Liver (tissue), 9 donors: ENCODE measurements around the gene FIBCD1. TPM values are rescaled to one million over a fixed set of nuclear protein-coding genes. Genes with fewer than 3 reads are reported as not detected.

Experiments used
- DNase-seq: peaks from one replicate; pipeline ENCODE4 v3.0.0-alpha.2; 2017; ENCODE audit warnings: low spot score
- H3K27ac ChIP-seq, 2 donors: one replicate each; pipeline ENCODE4 v1.7.0; 2013; ENCODE audit warnings: inconsistent platforms in 2 of 2, low read length in 2 of 2, control low read depth in 1 of 2, low read depth in 1 of 2, mild to moderate bottlenecking in 1 of 2
- H3K27me3 ChIP-seq, 4 donors: one replicate each; pipeline versions ENCODE4 v1.6.1 to v1.7.0; 2013; ENCODE audit warnings: low read length in 3 of 4, inconsistent platforms in 1 of 4, mild to moderate bottlenecking in 1 of 4, moderate library complexity in 1 of 4; ENCODE audit not compliant: control insufficient read depth in 4 of 4, insufficient read depth in 4 of 4
- H3K36me3 ChIP-seq, 4 donors: one replicate each; pipeline versions ENCODE4 v1.6.1 to v1.7.0; 2013; ENCODE audit warnings: low read length in 3 of 4, mild to moderate bottlenecking in 3 of 4, low read depth in 1 of 4, moderate library complexity in 1 of 4; ENCODE audit not compliant: control insufficient read depth in 4 of 4, insufficient read depth in 3 of 4
- H3K4me1 ChIP-seq, 4 donors: one replicate each; pipeline versions ENCODE4 v1.6.1 to v1.7.0; 2013; ENCODE audit warnings: low read length in 3 of 4, mild to moderate bottlenecking in 3 of 4, moderate library complexity in 1 of 4; ENCODE audit not compliant: control insufficient read depth in 4 of 4, insufficient read depth in 4 of 4
- H3K4me3 ChIP-seq, 3 donors: one replicate each; pipeline versions ENCODE4 v1.6.1 to v1.7.0; 2013; ENCODE audit warnings: low read length in 3 of 3, control low read depth in 1 of 3, low read depth in 1 of 3, mild to moderate bottlenecking in 1 of 3
- H3K9ac ChIP-seq, 2 donors: one replicate each; pipeline ENCODE4 v1.7.0; 2013; ENCODE audit warnings: low read length in 2 of 2, mild to moderate bottlenecking in 2 of 2, moderate library complexity in 2 of 2, control low read depth in 1 of 2, low read depth in 1 of 2
- H3K9me3 ChIP-seq, 4 donors: one replicate each; pipeline versions ENCODE4 v1.6.1 to v1.7.0; 2013; ENCODE audit warnings: low read length in 3 of 4; ENCODE audit not compliant: control insufficient read depth in 4 of 4
- EGR1 ChIP-seq, 2 donors: IDR thresholded peaks; 2 replicates each; pipeline ENCODE4 v1.6.1; 2016 to 2018; ENCODE audit warnings: antibody characterized with exemption in 2 of 2, low read depth in 2 of 2
- FOXA1 ChIP-seq: IDR thresholded peaks from 2 replicates; pipeline ENCODE4 v1.6.1; 2016; ENCODE audit warnings: antibody characterized with exemption
- FOXA2 ChIP-seq: IDR thresholded peaks from 2 replicates; pipeline ENCODE4 v1.6.1; 2016; ENCODE audit warnings: antibody characterized with exemption
- GABPA ChIP-seq, 2 donors: IDR thresholded peaks in 1 of 2; conservative IDR thresholded peaks in 1 of 2; 2 replicates each; pipeline ENCODE4 v1.6.1; 2016; ENCODE audit warnings: antibody characterized with exemption in 2 of 2, mild to moderate bottlenecking in 1 of 2, moderate library complexity in 1 of 2
- HNF4G ChIP-seq: IDR thresholded peaks from 2 replicates; pipeline ENCODE4 v1.6.1; 2016; ENCODE audit warnings: antibody characterized with exemption
- JUND ChIP-seq, 2 donors: IDR thresholded peaks; 2 replicates each; pipeline ENCODE4 v1.6.1; 2016; ENCODE audit warnings: antibody characterized with exemption in 2 of 2
- NR2F2 ChIP-seq: IDR thresholded peaks from 2 replicates; pipeline ENCODE4 v1.6.1; 2016; ENCODE audit warnings: antibody characterized with exemption
- RAD21 ChIP-seq, 2 donors: IDR thresholded peaks; 2 replicates each; pipeline ENCODE4 v1.6.1; 2016; ENCODE audit warnings: antibody characterized with exemption in 2 of 2, mild to moderate bottlenecking in 2 of 2
- SP1 ChIP-seq: IDR thresholded peaks from 2 replicates; pipeline ENCODE4 v1.6.1; 2018; ENCODE audit warnings: antibody characterized with exemption, mild to moderate bottlenecking
- TAF1 ChIP-seq: conservative IDR thresholded peaks from 2 replicates; pipeline ENCODE4 v1.6.1; 2016; ENCODE audit warnings: antibody characterized with exemption, mild to moderate bottlenecking
- YY1 ChIP-seq: IDR thresholded peaks from 2 replicates; pipeline ENCODE4 v1.6.1; 2016; ENCODE audit warnings: antibody characterized with exemption, mild to moderate bottlenecking
- WGBS: extraction: QIAGEN DNeasy Blood & Tissue Kit; methylation state at CpG from one replicate; pipeline ENCODE4 v1.1.7; 2013; 5-methylcytosine and 5-hydroxymethylcytosine counted together
- polyA plus RNA-seq, 2 donors: library from polyadenylated mRNA; stranded (reverse) in 1 of 2; unstranded in 1 of 2; fragments of 200-250 nt in 1 of 2; fragments of >200 nt in 1 of 2; fragmentation: Nextera tagmentation in 1 of 2; extraction: Ambion mirVana in 1 of 2; gene quantifications; one replicate each; pipeline versions ENCODE4 v1.2.1 to v1.2.3, GENCODE V29; 2013 to 2015
- total RNA-seq, 2 donors: library from RNA; depleted of rRNA; stranded (reverse); fragments of >200 nt; gene quantifications; one replicate each; pipeline ENCODE4 v1.2.3, GENCODE V29; 2014
- TF ChIP-seq, protein P1 (sequence below): IDR thresholded peaks from 2 replicates; pipeline ENCODE4 v1.6.1; 2016; ENCODE audit warnings: antibody characterized with exemption
- TF ChIP-seq, protein P2 (sequence below): IDR thresholded peaks from 2 replicates; pipeline ENCODE4 v1.6.1; 2016; ENCODE audit warnings: antibody characterized with exemption
- TF ChIP-seq, protein P3 (sequence below): IDR thresholded peaks from 2 replicates; pipeline ENCODE4 v1.6.1; 2016; ENCODE audit warnings: antibody characterized with exemption
- TF ChIP-seq, protein P4 (sequence below): fragments of 150-350 bp; IDR thresholded peaks from 2 replicates; pipeline ENCODE4 v1.5.1; 2017; ENCODE audit warnings: improper control_type of control experiment, low read depth, low read length; ENCODE audit not compliant: missing input control
- donor health status: healthy.
- donor health status: healthy.
- donor health status: healthy.
- donor health status: healthy.
- donor health status: healthy.

The FIBCD1 gene
- total and polyA plus RNA-seq, 4 donors, result not detected

DNA sequence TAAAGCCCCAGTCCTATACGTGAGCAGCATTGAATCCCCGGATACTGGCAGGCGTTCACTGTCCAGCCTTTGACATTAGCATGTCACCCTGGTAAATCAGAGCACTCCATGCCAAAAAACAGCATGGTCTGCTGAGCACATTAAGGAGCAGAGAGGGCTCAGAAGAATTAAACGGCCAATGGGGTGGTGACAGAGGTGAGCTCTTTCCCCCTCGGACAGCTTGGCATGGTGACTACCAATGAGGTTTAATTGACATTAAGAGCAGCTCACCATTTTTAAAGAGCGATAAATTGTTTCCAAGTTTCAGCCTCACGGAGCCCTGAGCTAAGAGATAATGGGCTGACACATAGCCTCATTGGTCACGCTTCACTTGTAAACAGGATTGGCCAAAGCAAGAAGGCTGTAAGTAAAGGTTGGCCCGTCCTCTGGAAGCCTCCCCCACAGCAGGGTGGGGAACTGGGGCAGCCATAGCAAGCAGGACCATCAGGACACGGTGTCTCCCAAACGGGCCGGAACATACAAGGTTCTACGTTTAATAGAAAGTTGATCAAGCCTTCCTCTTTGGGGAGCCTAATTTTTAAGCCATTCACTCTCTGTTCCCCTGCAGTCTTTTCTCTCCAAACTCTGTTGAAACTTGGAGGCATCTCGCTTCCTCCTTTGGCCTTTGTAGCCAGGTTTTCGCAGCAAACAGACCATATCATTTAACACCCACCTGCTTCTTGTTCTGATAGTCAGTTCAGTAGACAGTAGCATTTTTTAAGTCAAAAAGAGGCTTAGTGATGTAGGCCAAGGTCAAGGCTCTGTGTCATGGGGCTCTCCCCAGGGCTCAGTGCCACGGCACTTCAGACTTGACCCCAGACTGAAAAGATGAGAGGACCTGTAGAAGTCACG lies 68.3 kb downstream of the FIBCD1 start:
- TF ChIP-seq, protein P1, sequence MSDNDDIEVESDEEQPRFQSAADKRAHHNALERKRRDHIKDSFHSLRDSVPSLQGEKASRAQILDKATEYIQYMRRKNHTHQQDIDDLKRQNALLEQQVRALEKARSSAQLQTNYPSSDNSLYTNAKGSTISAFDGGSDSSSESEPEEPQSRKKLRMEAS, result no peak
- no peak for TF ChIP-seq FOXA1
- TF ChIP-seq TAF1, result no peak
- no peak for TF ChIP-seq NR2F2
- TF ChIP-seq, protein P2, sequence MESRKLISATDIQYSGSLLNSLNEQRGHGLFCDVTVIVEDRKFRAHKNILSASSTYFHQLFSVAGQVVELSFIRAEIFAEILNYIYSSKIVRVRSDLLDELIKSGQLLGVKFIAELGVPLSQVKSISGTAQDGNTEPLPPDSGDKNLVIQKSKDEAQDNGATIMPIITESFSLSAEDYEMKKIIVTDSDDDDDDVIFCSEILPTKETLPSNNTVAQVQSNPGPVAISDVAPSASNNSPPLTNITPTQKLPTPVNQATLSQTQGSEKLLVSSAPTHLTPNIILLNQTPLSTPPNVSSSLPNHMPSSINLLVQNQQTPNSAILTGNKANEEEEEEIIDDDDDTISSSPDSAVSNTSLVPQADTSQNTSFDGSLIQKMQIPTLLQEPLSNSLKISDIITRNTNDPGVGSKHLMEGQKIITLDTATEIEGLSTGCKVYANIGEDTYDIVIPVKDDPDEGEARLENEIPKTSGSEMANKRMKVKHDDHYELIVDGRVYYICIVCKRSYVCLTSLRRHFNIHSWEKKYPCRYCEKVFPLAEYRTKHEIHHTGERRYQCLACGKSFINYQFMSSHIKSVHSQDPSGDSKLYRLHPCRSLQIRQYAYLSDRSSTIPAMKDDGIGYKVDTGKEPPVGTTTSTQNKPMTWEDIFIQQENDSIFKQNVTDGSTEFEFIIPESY, result no peak
- TF ChIP-seq, protein P3, sequence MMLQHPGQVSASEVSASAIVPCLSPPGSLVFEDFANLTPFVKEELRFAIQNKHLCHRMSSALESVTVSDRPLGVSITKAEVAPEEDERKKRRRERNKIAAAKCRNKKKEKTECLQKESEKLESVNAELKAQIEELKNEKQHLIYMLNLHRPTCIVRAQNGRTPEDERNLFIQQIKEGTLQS, result no peak
- TF ChIP-seq HNF4G, result no peak
- no peak overlapping the region for H3K4me3 ChIP-seq
- no peaks in the 10 kb centered on the region for H3K27me3 ChIP-seq
- H3K9me3 ChIP-seq, result no peaks in the 10 kb centered on the region
- H3K36me3 ChIP-seq, result peaks cover 3 to 18% (median 4%) of the 10 kb centered on the region in 4 donors
- H3K27ac ChIP-seq, result no peak overlapping the region
- H3K4me1 ChIP-seq, result peaks cover 6 to 21% (median 21%) of the 10 kb centered on the region in 4 donors
- 89% methylated on average over 17 of the region's 17 CpGs for WGBS
- H3K9ac ChIP-seq, result no peak overlapping the region
- DNase-seq, result no peak

DNA sequence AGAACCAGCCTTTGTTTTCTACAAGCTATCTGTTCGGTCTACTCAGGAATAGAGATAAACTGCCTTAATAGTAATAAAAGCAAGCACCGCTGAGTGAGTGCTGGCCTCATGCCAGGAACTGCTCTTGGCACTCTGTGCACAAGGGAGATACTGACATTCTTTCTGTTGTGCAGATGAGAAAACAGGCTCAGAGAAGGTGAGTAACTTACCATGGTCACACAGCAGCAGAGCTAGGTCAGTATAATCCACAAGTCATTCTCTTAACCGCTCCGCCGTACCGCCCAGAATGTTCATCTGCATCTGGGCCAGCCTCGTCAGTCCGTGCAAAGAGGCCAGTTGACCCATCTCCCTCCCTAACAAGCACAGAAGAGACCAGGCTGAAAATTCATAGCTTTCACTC lies 69.8 kb downstream of the FIBCD1 start:
- no peak overlapping the region for H3K9ac ChIP-seq
- H3K4me3 ChIP-seq, result no peak overlapping the region
- WGBS, result 80% methylated on average over 8 of the region's 8 CpGs
- no peak for DNase-seq
- H3K9me3 ChIP-seq, result no peaks in the 10 kb centered on the region
- peaks cover 6 to 21% (median 21%) of the 10 kb centered on the region in 4 donors for H3K4me1 ChIP-seq
- no peaks in the 10 kb centered on the region for H3K27me3 ChIP-seq
- TF ChIP-seq, protein P1, result no peak
- TF ChIP-seq, protein P2, result no peak
- TF ChIP-seq EGR1 (IDR thresholded peaks at IDR 0.05; ENCODE audit: low read depth in 2 of 2) (no peak), JUND (IDR thresholded peaks at IDR 0.05) (no peak), GABPA (IDR thresholded peaks at IDR 0.05 in 1 of 2, conservative IDR thresholded peaks at IDR 0.05 in 1 of 2) (no peak), FOXA2 (no peak), HNF4G (no peak)
- H3K27ac ChIP-seq, result no peak overlapping the region
- H3K36me3 ChIP-seq, result peaks cover 0 to 13% (median 3%) of the 10 kb centered on the region in 4 donors

DNA sequence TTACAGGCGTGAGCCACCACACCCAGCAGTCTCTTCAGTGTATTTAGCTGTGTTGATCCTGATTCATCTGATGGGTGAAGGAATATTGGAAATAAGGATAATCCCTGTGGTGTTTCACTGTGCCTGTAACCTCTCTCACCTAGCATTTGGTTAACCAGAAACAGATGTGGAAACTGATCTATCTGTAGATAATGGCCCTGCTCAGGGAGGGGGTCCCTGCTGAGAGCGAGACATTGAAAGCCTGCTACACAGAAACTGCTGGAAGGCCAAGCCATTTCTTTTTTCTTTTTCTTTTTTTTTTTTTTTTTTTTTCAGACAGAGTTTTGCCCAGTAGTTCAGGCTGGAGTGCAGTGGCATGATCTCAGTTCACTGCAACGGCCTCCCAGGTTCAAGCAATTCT lies 70.8 kb downstream of the FIBCD1 start:
- no peak for DNase-seq
- H3K27me3 ChIP-seq, result no peaks in the 10 kb centered on the region
- H3K4me1 ChIP-seq, result peaks cover 2 to 17% (median 11%) of the 10 kb centered on the region in 4 donors
- H3K4me3 ChIP-seq, result no peak overlapping the region
- H3K36me3 ChIP-seq, result peaks cover 0 to 8% (median 2%) of the 10 kb centered on the region in 4 donors
- WGBS, result 94% methylated on average over 3 of the region's 3 CpGs
- no peaks in the 10 kb centered on the region for H3K9me3 ChIP-seq
- H3K27ac ChIP-seq, result no peak overlapping the region
- H3K9ac ChIP-seq, result no peak overlapping the region
- TF ChIP-seq TAF1, result no peak
- no peak for TF ChIP-seq NR2F2
- TF ChIP-seq SP1, result no peak
- TF ChIP-seq EGR1 (IDR thresholded peaks at IDR 0.05; ENCODE audit: low read depth in 2 of 2), result no peak
- no peak for TF ChIP-seq HNF4G
- TF ChIP-seq, protein P3, result no peak
- TF ChIP-seq YY1, result no peak
- TF ChIP-seq, protein P4, sequence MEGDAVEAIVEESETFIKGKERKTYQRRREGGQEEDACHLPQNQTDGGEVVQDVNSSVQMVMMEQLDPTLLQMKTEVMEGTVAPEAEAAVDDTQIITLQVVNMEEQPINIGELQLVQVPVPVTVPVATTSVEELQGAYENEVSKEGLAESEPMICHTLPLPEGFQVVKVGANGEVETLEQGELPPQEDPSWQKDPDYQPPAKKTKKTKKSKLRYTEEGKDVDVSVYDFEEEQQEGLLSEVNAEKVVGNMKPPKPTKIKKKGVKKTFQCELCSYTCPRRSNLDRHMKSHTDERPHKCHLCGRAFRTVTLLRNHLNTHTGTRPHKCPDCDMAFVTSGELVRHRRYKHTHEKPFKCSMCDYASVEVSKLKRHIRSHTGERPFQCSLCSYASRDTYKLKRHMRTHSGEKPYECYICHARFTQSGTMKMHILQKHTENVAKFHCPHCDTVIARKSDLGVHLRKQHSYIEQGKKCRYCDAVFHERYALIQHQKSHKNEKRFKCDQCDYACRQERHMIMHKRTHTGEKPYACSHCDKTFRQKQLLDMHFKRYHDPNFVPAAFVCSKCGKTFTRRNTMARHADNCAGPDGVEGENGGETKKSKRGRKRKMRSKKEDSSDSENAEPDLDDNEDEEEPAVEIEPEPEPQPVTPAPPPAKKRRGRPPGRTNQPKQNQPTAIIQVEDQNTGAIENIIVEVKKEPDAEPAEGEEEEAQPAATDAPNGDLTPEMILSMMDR, result no peak
- TF ChIP-seq, protein P1, result no peak
- TF ChIP-seq, protein P2, result no peak
- TF ChIP-seq RAD21 (IDR thresholded peaks at IDR 0.05), result no peak
- no peak for TF ChIP-seq JUND (IDR thresholded peaks at IDR 0.05)
